Liver (tissue), 9 donors: Measurements from ENCODE around the gene ACP7. TPM values are rescaled to one million over a fixed set of nuclear protein-coding genes. Genes with fewer than 3 reads are reported as not detected.

Experiments
- DNase-seq: peaks from one replicate; pipeline ENCODE4 v3.0.0-alpha.2; 2017; ENCODE audit warnings: low spot score
- H3K27ac ChIP-seq, 2 donors: one replicate each; pipeline ENCODE4 v1.7.0; 2013; ENCODE audit warnings: inconsistent platforms in 2 of 2, low read length in 2 of 2, control low read depth in 1 of 2, low read depth in 1 of 2, mild to moderate bottlenecking in 1 of 2
- H3K27me3 ChIP-seq, 4 donors: one replicate each; pipeline versions ENCODE4 v1.6.1 to v1.7.0; 2013; ENCODE audit warnings: low read length in 3 of 4, inconsistent platforms in 1 of 4, mild to moderate bottlenecking in 1 of 4, moderate library complexity in 1 of 4; ENCODE audit not compliant: control insufficient read depth in 4 of 4, insufficient read depth in 4 of 4
- H3K36me3 ChIP-seq, 4 donors: one replicate each; pipeline versions ENCODE4 v1.6.1 to v1.7.0; 2013; ENCODE audit warnings: low read length in 3 of 4, mild to moderate bottlenecking in 3 of 4, low read depth in 1 of 4, moderate library complexity in 1 of 4; ENCODE audit not compliant: control insufficient read depth in 4 of 4, insufficient read depth in 3 of 4
- H3K4me1 ChIP-seq, 4 donors: one replicate each; pipeline versions ENCODE4 v1.6.1 to v1.7.0; 2013; ENCODE audit warnings: low read length in 3 of 4, mild to moderate bottlenecking in 3 of 4, moderate library complexity in 1 of 4; ENCODE audit not compliant: control insufficient read depth in 4 of 4, insufficient read depth in 4 of 4
- H3K4me3 ChIP-seq, 3 donors: one replicate each; pipeline versions ENCODE4 v1.6.1 to v1.7.0; 2013; ENCODE audit warnings: low read length in 3 of 3, control low read depth in 1 of 3, low read depth in 1 of 3, mild to moderate bottlenecking in 1 of 3
- H3K9ac ChIP-seq, 2 donors: one replicate each; pipeline ENCODE4 v1.7.0; 2013; ENCODE audit warnings: low read length in 2 of 2, mild to moderate bottlenecking in 2 of 2, moderate library complexity in 2 of 2, control low read depth in 1 of 2, low read depth in 1 of 2
- H3K9me3 ChIP-seq, 4 donors: one replicate each; pipeline versions ENCODE4 v1.6.1 to v1.7.0; 2013; ENCODE audit warnings: low read length in 3 of 4; ENCODE audit not compliant: control insufficient read depth in 4 of 4
- EGR1 ChIP-seq, 2 donors: IDR thresholded peaks; 2 replicates each; pipeline ENCODE4 v1.6.1; 2016 to 2018; ENCODE audit warnings: antibody characterized with exemption in 2 of 2, low read depth in 2 of 2
- FOXA2 ChIP-seq: IDR thresholded peaks from 2 replicates; pipeline ENCODE4 v1.6.1; 2016; ENCODE audit warnings: antibody characterized with exemption
- GABPA ChIP-seq, 2 donors: IDR thresholded peaks in 1 of 2; conservative IDR thresholded peaks in 1 of 2; 2 replicates each; pipeline ENCODE4 v1.6.1; 2016; ENCODE audit warnings: antibody characterized with exemption in 2 of 2, mild to moderate bottlenecking in 1 of 2, moderate library complexity in 1 of 2
- HNF4A ChIP-seq, 2 donors: conservative IDR thresholded peaks; 2 replicates each; pipeline ENCODE4 v1.6.1; 2016; ENCODE audit warnings: antibody characterized with exemption in 2 of 2, mild to moderate bottlenecking in 2 of 2
- JUND ChIP-seq, 2 donors: IDR thresholded peaks; 2 replicates each; pipeline ENCODE4 v1.6.1; 2016; ENCODE audit warnings: antibody characterized with exemption in 2 of 2
- NR2F2 ChIP-seq: IDR thresholded peaks from 2 replicates; pipeline ENCODE4 v1.6.1; 2016; ENCODE audit warnings: antibody characterized with exemption
- RAD21 ChIP-seq, 2 donors: IDR thresholded peaks; 2 replicates each; pipeline ENCODE4 v1.6.1; 2016; ENCODE audit warnings: antibody characterized with exemption in 2 of 2, mild to moderate bottlenecking in 2 of 2
- TAF1 ChIP-seq: conservative IDR thresholded peaks from 2 replicates; pipeline ENCODE4 v1.6.1; 2016; ENCODE audit warnings: antibody characterized with exemption, mild to moderate bottlenecking
- YY1 ChIP-seq: IDR thresholded peaks from 2 replicates; pipeline ENCODE4 v1.6.1; 2016; ENCODE audit warnings: antibody characterized with exemption, mild to moderate bottlenecking
- WGBS: extraction: QIAGEN DNeasy Blood & Tissue Kit; methylation state at CpG from one replicate; pipeline ENCODE4 v1.1.7; 2013; 5-methylcytosine and 5-hydroxymethylcytosine counted together
- polyA plus RNA-seq, 2 donors: library from polyadenylated mRNA; stranded (reverse) in 1 of 2; unstranded in 1 of 2; fragments of 200-250 nt in 1 of 2; fragments of >200 nt in 1 of 2; fragmentation: Nextera tagmentation in 1 of 2; extraction: Ambion mirVana in 1 of 2; gene quantifications; one replicate each; pipeline versions ENCODE4 v1.2.1 to v1.2.3, GENCODE V29; 2013 to 2015
- total RNA-seq, 2 donors: library from RNA; depleted of rRNA; stranded (reverse); fragments of >200 nt; gene quantifications; one replicate each; pipeline ENCODE4 v1.2.3, GENCODE V29; 2014
- TF ChIP-seq, protein P1 (sequence below): fragments of 150-350 bp; IDR thresholded peaks from 2 replicates; pipeline ENCODE4 v1.5.1; 2017; ENCODE audit warnings: improper control_type of control experiment, low read depth, low read length; ENCODE audit not compliant: missing input control
- TF ChIP-seq, protein P2 (sequence below): IDR thresholded peaks from 2 replicates; pipeline ENCODE4 v1.6.1; 2016; ENCODE audit warnings: antibody characterized with exemption
- TF ChIP-seq, protein P3 (sequence below): IDR thresholded peaks from 2 replicates; pipeline ENCODE4 v1.6.1; 2016; ENCODE audit warnings: antibody characterized with exemption
- donor health status: healthy.
- donor health status: healthy.
- donor health status: healthy.
- donor health status: healthy.
- donor health status: healthy.

ACP7 gene
- total and polyA plus RNA-seq, 4 donors, result 0.05 TPM; not detected in 3

DNA sequence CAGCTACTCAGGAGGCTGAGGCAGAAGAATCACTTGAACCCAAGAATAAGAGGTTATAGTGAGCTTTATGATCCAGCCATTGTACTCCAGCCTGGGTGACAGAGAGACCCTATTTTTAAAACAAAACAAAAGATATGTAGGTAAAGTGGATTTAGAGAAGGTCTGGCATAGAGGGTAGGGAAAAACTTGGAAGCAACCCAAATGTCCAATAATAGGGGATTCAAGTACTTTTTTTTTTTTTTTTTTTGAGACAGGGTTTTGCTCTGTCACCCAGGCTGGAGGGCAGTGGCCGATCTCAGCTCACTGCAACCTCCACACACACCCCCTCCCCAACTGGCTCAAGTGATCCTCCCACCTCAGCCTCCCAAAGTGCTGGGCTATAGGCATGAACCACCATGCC lies 35.7 kb downstream of the ACP7 start:
- no peak overlapping the region for H3K27ac ChIP-seq
- TF ChIP-seq YY1 (no peak), HNF4A (conservative IDR thresholded peaks at IDR 0.05) (no peak), EGR1 (IDR thresholded peaks at IDR 0.05; ENCODE audit: low read depth in 2 of 2) (no peak), JUND (IDR thresholded peaks at IDR 0.05) (no peak), RAD21 (IDR thresholded peaks at IDR 0.05) (no peak), FOXA2 (no peak), TAF1 (no peak), GABPA (IDR thresholded peaks at IDR 0.05 in 1 of 2, conservative IDR thresholded peaks at IDR 0.05 in 1 of 2) (no peak)
- TF ChIP-seq, protein P1, sequence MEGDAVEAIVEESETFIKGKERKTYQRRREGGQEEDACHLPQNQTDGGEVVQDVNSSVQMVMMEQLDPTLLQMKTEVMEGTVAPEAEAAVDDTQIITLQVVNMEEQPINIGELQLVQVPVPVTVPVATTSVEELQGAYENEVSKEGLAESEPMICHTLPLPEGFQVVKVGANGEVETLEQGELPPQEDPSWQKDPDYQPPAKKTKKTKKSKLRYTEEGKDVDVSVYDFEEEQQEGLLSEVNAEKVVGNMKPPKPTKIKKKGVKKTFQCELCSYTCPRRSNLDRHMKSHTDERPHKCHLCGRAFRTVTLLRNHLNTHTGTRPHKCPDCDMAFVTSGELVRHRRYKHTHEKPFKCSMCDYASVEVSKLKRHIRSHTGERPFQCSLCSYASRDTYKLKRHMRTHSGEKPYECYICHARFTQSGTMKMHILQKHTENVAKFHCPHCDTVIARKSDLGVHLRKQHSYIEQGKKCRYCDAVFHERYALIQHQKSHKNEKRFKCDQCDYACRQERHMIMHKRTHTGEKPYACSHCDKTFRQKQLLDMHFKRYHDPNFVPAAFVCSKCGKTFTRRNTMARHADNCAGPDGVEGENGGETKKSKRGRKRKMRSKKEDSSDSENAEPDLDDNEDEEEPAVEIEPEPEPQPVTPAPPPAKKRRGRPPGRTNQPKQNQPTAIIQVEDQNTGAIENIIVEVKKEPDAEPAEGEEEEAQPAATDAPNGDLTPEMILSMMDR, result no peak
- TF ChIP-seq, protein P2, sequence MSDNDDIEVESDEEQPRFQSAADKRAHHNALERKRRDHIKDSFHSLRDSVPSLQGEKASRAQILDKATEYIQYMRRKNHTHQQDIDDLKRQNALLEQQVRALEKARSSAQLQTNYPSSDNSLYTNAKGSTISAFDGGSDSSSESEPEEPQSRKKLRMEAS, result no peak
- WGBS, result 83% methylated on average over 1 of the region's 1 CpG
- H3K4me1 ChIP-seq, result peaks cover 0 to 8% (median 2%) of the 10 kb centered on the region in 4 donors
- no peaks in the 10 kb centered on the region for H3K9me3 ChIP-seq
- no peak overlapping the region for H3K9ac ChIP-seq
- no peaks in the 10 kb centered on the region for H3K36me3 ChIP-seq
- DNase-seq, result no peak
- no peak overlapping the region for H3K4me3 ChIP-seq
- H3K27me3 ChIP-seq, result no peaks in the 10 kb centered on the region

DNA sequence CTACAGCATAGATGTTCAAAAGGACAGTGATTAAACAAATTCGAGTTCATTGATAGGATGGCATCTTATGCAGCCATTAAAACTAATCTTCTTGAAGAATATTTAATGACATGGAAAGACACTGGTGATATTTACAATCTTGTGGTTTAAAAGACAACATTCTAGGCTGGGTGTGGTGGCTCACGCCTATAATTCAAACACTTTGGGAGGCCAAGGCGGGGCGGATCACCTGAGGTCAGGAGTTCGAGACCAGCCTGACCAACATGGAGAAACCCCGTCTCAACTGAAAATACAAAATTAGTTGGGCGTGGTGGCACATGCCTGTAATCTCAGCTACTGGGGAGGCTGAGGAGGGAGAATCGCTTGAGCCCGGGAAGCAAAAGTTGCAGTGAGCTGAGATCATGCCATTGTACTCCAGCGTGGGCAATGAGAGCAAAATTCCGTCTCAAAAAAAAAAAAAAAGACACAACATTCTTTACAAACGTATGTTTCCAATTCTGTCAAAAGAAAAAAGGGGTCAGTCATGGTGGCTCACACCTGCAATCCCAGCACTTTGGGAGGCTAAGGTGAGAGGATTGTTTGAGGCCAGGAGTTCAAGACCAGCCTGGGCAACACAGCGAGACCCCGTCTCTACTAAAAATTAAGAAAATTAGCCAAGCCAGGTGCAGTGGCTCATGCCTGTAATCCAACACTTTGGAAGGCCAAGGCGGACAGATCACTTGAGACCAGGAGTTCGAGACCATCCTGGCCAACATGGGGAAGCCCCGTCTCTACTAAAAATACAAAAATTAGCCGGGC lies 39.0 kb downstream of the ACP7 start:
- TF ChIP-seq, protein P3, sequence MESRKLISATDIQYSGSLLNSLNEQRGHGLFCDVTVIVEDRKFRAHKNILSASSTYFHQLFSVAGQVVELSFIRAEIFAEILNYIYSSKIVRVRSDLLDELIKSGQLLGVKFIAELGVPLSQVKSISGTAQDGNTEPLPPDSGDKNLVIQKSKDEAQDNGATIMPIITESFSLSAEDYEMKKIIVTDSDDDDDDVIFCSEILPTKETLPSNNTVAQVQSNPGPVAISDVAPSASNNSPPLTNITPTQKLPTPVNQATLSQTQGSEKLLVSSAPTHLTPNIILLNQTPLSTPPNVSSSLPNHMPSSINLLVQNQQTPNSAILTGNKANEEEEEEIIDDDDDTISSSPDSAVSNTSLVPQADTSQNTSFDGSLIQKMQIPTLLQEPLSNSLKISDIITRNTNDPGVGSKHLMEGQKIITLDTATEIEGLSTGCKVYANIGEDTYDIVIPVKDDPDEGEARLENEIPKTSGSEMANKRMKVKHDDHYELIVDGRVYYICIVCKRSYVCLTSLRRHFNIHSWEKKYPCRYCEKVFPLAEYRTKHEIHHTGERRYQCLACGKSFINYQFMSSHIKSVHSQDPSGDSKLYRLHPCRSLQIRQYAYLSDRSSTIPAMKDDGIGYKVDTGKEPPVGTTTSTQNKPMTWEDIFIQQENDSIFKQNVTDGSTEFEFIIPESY, result no peak
- TF ChIP-seq YY1 (no peak), EGR1 (IDR thresholded peaks at IDR 0.05; ENCODE audit: low read depth in 2 of 2) (no peak), NR2F2 (no peak), RAD21 (IDR thresholded peaks at IDR 0.05) (no peak), FOXA2 (no peak)
- TF ChIP-seq, protein P2, result no peak
- TF ChIP-seq, protein P1, result no peak
- peaks cover 5 to 31% (median 20%) of the 10 kb centered on the region in 4 donors for H3K4me1 ChIP-seq
- H3K9me3 ChIP-seq, result no peaks in the 10 kb centered on the region
- no peak overlapping the region for H3K4me3 ChIP-seq
- 83% methylated on average over 18 of the region's 18 CpGs for WGBS
- H3K27me3 ChIP-seq, result no peaks in the 10 kb centered on the region
- no peaks in the 10 kb centered on the region for H3K36me3 ChIP-seq
- no peak for DNase-seq
- H3K27ac ChIP-seq, result no peak overlapping the region
- no peak overlapping the region for H3K9ac ChIP-seq
